Measurements from ENCODE around the gene RNF208. TPM values are rescaled to one million over a fixed set of nuclear protein-coding genes. Genes with fewer than 3 reads are reported as not detected.
"Not testable (repeated sequence)": the region's sequence is repeated elsewhere in the genome, so short reads cannot be mapped to it uniquely, and the experiment has no call there.

RNF208 gene
- total and polyA plus RNA-seq, 2 donors (not counting 3 experiments of a cell fraction or from before 2014, with no cell fraction given): 1.3 to 4.8 TPM

DNA sequence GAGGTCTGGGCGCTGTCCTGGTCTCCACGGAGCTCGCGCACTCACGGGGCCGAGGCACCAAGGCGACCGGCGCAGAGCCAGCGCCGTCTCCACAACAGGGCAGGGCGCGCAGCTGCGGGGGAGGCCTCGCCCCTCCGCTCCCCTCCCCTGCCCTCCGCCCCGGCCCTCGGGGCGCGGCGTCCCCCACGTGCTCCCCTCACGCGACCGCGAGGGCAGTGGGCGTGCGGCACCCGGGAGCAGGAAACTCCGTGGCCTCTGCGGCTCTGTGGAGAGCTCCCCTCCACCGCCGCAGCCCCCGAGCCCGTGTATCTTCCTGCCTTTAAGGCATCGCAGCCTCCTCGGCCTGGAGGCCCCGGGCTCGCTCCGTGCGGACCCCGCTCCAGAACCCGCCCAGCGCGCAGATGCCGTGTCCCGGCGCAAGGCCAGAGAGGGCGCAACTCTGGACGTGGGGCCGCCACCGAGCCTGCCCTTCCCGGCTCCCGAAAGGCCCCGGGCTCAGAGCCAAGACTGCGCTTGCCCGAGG lies 18.3 kb upstream of the RNF208 start:
- ChIA-PET POLR2A (interaction anchor here (0.5 to 5.0 kb wide), 27 partner anchors 9 to 430 kb away, joined by 3 to 66 read pairs (median 5); partner anchors contain the start of genes ANAPC2, MAN1B1, NELFB and PAXX), CTCF (interaction anchor here (1.0 to 2.1 kb wide), 8 partner anchors 13 to 194 kb away, joined by 3 to 7 read pairs (median 4); partner anchors contain the start of genes DPP7, NELFB, NRARP and RNF224)
- TF ChIP-seq EZH2 (IDR thresholded peaks at IDR 0.05; ENCODE audit: borderline replicate concordance, low read depth, low read length, severe bottlenecking): no peak
- TF ChIP-seq, protein P1, sequence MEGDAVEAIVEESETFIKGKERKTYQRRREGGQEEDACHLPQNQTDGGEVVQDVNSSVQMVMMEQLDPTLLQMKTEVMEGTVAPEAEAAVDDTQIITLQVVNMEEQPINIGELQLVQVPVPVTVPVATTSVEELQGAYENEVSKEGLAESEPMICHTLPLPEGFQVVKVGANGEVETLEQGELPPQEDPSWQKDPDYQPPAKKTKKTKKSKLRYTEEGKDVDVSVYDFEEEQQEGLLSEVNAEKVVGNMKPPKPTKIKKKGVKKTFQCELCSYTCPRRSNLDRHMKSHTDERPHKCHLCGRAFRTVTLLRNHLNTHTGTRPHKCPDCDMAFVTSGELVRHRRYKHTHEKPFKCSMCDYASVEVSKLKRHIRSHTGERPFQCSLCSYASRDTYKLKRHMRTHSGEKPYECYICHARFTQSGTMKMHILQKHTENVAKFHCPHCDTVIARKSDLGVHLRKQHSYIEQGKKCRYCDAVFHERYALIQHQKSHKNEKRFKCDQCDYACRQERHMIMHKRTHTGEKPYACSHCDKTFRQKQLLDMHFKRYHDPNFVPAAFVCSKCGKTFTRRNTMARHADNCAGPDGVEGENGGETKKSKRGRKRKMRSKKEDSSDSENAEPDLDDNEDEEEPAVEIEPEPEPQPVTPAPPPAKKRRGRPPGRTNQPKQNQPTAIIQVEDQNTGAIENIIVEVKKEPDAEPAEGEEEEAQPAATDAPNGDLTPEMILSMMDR (IDR thresholded peaks at IDR 0.05; ENCODE audit: extremely low read depth in 1 of 2, insufficient read depth in 1 of 2, low read depth in 1 of 2, low read length in 2 of 2): peak in 1 of 2 donors; percentile 12
- Histone ChIP-seq H4K20me1 (replicated peaks; ENCODE audit: control insufficient read depth, extremely low read depth, insufficient read depth, low read length) (no peaks in the 10 kb centered on the region), H2AFZ (ENCODE audit: low read depth, low read length) (peak overlapping the region; percentile 57), H3K9ac (replicated peaks; ENCODE audit: extremely low read depth, insufficient read depth, low read length) (peak overlapping the region; percentile 62), H3K79me2 (ENCODE audit: control insufficient read depth, insufficient read depth, low read length) (peaks cover 25% of the 10 kb centered on the region), H3K4me2 (ENCODE audit: insufficient read depth, low read length) (peak overlapping the region; percentile 71), H3K4me3 (replicated peaks in 1 of 3; ENCODE audit: insufficient read depth in 1 of 3, low read depth in 1 of 3, low read length in 3 of 3) (peak overlapping the region; percentile 51 to 76 (median 65)), H3K36me3 (ENCODE audit: control insufficient read depth in 2 of 2, extremely low read depth in 1 of 2, insufficient read depth in 2 of 2, low read length in 2 of 2) (peaks cover 6 to 16% of the 10 kb centered on the region in 2 experiments), H3K9me1 (replicated peaks; ENCODE audit: control insufficient read depth, extremely low read depth, insufficient read depth, low read length) (no peaks in the 10 kb centered on the region), H3K4me1 (ENCODE audit: control insufficient read depth, extremely low read depth, insufficient read depth, low read length) (peaks cover 13% of the 10 kb centered on the region), H3K27me3 (ENCODE audit: control insufficient read depth in 2 of 2, insufficient read depth in 2 of 2, low read length in 2 of 2) (no peaks in the 10 kb centered on the region), H3K9me3 (replicated peaks; ENCODE audit: control insufficient read depth, insufficient read depth, low read length) (no peaks in the 10 kb centered on the region), H3K27ac (ENCODE audit: insufficient read depth, low read depth, low read length) (peak overlapping the region; percentile 71)
- intact Hi-C loops (cut with micrococcal nuclease): loop anchor here (1.0 to 2.0 kb wide), 2 partner anchors 15 to 40 kb away; partner anchors contain the start of genes NELFB and TPRN
- FAIRE-seq (no peak), DNase-seq (ENCODE audit: low read depth, low spot score) (peak; percentile 75)
- dilution Hi-C loops (cut with MboI; ENCODE audit: extremely low pct_ligation_motif_present, low sequenced_read_pairs): no loop called here
- BruUV-seq (replicated peaks): no TSS peak

DNA sequence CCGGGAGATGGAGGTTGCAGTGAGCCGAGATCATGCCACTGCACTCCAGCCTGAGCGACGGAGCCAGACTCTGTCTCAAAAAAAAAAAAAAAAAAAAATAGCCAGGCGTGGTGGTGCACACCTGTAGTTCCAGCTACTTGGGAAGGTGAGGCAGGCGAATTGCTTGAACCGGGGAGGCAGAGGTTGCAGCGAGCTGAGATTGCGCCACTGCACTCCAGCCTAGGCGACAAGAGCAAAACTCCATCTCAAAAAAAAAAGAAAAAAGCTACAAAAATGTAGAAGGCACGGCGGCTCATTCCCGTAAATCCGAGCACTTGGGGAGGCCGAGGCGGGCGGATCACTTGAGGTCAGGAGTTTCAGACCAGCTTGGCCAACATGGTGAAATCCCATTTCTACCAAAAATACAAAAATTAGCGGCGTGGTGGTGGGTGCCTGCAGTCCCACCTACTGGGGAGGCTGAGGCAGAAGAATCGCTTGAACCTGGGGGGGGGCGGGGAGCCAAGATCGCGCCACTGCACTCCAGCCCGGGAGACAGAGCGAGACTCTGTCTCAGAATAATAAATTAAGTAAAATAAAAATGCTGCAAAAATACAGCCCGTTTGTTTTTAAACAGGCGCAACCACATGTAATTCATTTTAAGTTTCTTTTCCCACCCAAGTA lies 17.6 kb upstream of the RNF208 start:
- Histone ChIP-seq H3K9ac (replicated peaks; ENCODE audit: extremely low read depth, insufficient read depth, low read length) (peak overlapping the region; percentile 62), H3K4me1 (ENCODE audit: control insufficient read depth, extremely low read depth, insufficient read depth, low read length) (peaks cover 13% of the 10 kb centered on the region), H3K27ac (ENCODE audit: insufficient read depth, low read depth, low read length) (peak overlapping the region; percentile 71), H3K4me3 (replicated peaks in 1 of 3; ENCODE audit: insufficient read depth in 1 of 3, low read depth in 1 of 3, low read length in 3 of 3) (peak overlapping the region; percentile 51 to 76 (median 65)), H3K79me2 (ENCODE audit: control insufficient read depth, insufficient read depth, low read length) (peaks cover 25% of the 10 kb centered on the region), H3K4me2 (ENCODE audit: insufficient read depth, low read length) (peak overlapping the region; percentile 71), H3K36me3 (ENCODE audit: control insufficient read depth in 2 of 2, extremely low read depth in 1 of 2, insufficient read depth in 2 of 2, low read length in 2 of 2) (peaks cover 6 to 16% of the 10 kb centered on the region in 2 experiments)
- H4K20me1 ChIP-seq (replicated peaks; ENCODE audit: control insufficient read depth, extremely low read depth, insufficient read depth, low read length); H3K27me3 ChIP-seq (ENCODE audit: control insufficient read depth in 2 of 2, insufficient read depth in 2 of 2, low read length in 2 of 2); dilution Hi-C loops (cut with MboI; ENCODE audit: extremely low pct_ligation_motif_present, low sequenced_read_pairs); FAIRE-seq; H3K9me1 ChIP-seq (replicated peaks; ENCODE audit: control insufficient read depth, extremely low read depth, insufficient read depth, low read length); DNase-seq (ENCODE audit: low read depth, low spot score); H2AFZ ChIP-seq (ENCODE audit: low read depth, low read length); H3K9me3 ChIP-seq (replicated peaks; ENCODE audit: control insufficient read depth, insufficient read depth, low read length): not testable (repeated sequence)
- BruUV-seq (replicated peaks): TSS peak; percentile 19
- ChIA-PET POLR2A (interaction anchor here (0.5 to 5.0 kb wide), 8 partner anchors 13 to 248 kb away, joined by 4 to 66 read pairs (median 8); partner anchors contain the start of genes ANAPC2, MAN1B1, NELFB and PAXX), CTCF (interaction anchor here (1.1 to 2.1 kb wide), 7 partner anchors 12 to 193 kb away, joined by 3 to 7 read pairs (median 4); partner anchors contain the start of genes DPP7, NELFB, NRARP and RNF224)
- intact Hi-C loops (cut with micrococcal nuclease): loop anchor here (1.0 to 5.0 kb wide), 3 partner anchors 16 to 452 kb away; partner anchors contain the start of genes NELFB and TPRN

Data from endothelial cell of umbilical vein (primary cell).